PC-9 (cell line): ENCODE data around the gene ORAI2.

Experiments
- CTCF ChIP-seq: fragments of 200-600 bp; sonication (generic); conservative IDR thresholded peaks from 2 replicates; pipeline ENCODE4 v1.6.1; 2017; ENCODE audit warnings: mixed run types, antibody characterized with exemption, mild to moderate bottlenecking, moderate library complexity
- EZH2 ChIP-seq: fragments of 200-600 bp; sonication (generic); IDR thresholded peaks from 2 replicates; pipeline ENCODE4 v1.8.0; 2017; ENCODE audit warnings: antibody characterized with exemption, low read depth

- TF ChIP-seq CTCF, result no peak
- no peak for TF ChIP-seq EZH2
Observed at GRCh38 chr7:102447311-102447710, 13.9 kb downstream of the ORAI2 start.
